Hepatic stellate cell (primary cell): ENCODE results near the gene SGCA.
A peak's percentile ranks its signal among the peaks of the same experiment; 100 is the strongest.

Source experiments
- DNase-seq: peaks from one replicate; pipeline ENCODE4 v3.0.0; 2011; ENCODE audit warnings: low spot score

The SGCA gene

GRCh38 chr17:50209472-50210239 lies 43.9 kb downstream of the SGCA start:
- DNase-seq, result peak; percentile 94

DNA sequence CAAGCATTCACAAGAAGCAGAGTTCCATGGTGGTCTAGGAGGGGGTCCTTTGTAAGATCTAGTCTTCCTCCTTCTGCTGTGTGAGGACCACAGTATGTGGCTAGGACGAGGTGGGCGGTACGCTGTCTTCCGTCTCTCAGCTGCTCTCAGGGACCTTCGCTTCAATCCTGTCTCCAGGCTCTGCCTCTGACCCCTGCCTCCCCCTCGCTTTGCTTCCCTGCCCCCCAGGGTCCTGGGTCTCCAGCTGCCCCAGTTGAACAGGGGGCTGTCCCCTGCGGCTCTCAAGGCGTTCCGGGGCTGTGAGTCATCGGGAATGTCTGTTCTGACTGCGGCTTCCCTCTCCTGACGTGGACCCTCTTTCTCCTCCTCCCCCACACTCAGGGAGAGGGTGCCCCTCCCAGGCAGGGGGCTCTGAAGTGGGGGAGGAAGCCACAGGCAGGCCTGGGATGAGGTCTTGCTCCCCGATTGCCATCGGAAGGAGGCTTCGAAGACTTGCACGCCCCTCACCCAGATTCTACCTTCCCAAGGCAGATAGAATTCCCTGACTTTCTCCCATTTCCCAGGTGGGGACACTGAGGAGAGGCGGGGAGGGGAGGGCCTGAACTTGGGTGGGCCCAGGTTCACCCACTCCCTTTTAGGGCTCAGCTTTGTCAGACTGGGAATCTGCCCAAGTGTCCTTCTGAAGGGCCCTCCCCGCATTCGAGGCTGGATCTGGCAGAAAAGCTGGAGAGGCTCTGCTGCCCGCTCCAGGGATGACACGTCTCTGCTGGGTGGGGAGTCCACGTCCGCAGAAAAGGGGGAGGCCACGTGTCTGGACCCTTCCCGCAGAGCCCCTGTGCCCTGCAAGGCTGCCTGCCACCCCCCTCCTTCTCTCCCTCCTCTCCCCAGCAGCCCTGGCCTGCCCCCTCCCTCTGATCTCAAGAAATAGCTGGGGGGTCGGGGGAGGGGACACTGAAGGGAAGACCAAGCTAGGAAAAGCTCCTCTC lies 44.7 kb downstream of the SGCA start:
- peak; percentile 97 for DNase-seq

DNA sequence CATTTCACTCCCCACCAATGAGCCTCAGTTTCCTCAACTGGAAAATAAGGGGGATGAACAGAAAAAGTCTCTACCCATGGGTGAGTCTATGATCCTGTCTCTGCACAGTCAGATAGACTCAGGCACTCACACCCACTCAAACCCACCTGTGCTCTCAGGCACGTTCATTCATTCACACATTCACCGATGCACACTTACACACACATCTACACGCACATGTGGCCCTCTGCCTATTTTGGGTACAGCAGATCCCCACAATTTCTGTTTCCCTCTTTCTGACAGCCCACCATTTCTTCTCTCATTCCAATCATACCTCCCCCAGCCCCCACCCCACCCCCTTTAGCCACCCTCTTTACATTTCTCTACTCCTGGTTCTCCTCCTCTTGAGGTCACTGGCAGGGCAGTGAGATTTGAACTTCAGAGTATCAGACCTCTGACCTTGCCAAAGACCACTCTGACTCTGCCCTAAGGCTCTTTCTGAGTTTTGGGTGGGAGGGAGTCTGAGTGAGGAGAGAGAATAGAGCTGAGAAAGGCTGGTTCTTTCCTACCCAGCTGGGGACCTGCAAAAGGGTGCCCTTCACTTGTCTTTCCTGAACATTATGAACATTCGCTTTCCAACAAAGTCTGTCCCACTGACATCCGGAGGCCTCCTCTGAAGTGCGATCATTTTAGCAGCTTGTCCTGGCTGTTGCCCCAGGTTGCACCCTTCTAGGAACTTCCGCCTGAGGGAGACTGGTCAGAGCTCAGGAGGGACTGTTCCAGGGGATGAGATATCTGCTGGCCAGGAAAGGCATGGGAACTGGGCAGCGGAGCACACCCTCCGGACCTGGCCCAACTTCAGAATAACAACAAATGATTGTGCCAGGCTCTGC lies 45.7 kb downstream of the SGCA start:
- no peak for DNase-seq

GRCh38 chr17:50212121-50212843 lies 46.5 kb downstream of the SGCA start:
- DNase-seq, result no peak

DNA sequence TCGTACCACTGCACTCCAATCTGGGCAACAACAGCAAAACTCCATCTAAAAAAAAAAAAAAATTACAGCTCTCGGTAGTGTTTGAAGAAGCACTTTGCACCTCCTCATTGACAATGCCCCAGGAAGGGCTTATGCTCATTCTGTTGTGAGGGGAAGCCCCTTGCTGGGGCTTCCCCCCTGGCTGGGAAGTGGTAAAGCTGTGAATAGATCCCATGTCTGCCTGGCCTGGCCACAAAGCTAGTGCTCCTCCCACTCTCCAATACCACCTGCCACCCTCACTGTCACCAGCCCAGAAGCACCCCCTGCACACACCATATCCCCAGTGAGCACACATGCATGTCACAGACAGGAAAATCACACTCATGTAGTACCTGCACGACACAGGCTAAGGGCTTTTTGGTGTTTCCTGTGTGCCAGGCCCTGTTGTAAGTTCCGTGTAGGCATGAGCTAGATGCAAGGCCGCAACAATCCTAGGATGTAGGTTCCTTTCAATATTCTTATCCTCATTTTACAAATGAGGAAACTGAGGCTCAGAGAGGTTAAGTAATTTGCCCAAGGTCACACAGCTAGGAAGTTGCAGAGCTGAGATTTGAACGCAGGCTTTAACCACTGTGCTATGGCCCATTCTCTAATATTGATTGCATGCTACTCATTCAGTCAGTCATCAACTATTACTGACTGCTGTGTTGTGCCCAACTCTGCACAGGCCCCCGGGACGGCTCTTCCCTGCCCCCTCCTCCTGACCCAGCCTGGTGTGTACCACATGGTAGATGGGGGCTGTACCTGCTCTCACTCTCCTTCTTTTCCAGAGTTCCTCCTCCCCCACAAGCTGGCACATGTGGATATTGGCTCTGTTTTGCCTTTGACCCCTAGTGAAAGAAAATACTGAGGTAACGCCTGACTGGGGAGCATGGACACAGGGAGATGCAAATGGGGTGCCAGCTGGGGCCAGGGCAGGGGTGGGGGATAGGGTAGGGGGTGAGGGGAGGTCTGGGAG lies 47.5 kb downstream of the SGCA start:
- no peak for DNase-seq

GRCh38 chr17:50214976-50215760 lies 49.4 kb downstream of the SGCA start:
- DNase-seq, result no peak

DNA sequence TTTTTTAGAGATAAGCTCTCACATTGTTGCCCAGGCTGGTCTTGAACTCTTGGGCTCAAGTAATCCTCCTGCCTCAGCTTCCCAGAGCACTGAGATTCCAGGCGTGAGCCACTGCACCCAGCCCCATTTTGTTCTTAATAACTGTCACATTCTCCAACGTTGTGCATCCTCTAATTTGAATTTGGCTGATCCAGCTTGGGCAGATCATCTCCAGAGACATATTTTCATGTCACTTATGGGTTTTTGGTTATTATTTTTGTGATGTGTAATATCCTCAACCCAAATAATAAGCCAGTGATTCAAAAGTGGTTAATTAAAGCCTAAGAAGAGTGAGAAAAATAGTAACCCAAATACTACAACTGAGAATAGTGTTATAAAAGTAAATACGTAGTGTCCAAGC lies 51.8 kb downstream of the SGCA start:
- no peak for DNase-seq

DNA sequence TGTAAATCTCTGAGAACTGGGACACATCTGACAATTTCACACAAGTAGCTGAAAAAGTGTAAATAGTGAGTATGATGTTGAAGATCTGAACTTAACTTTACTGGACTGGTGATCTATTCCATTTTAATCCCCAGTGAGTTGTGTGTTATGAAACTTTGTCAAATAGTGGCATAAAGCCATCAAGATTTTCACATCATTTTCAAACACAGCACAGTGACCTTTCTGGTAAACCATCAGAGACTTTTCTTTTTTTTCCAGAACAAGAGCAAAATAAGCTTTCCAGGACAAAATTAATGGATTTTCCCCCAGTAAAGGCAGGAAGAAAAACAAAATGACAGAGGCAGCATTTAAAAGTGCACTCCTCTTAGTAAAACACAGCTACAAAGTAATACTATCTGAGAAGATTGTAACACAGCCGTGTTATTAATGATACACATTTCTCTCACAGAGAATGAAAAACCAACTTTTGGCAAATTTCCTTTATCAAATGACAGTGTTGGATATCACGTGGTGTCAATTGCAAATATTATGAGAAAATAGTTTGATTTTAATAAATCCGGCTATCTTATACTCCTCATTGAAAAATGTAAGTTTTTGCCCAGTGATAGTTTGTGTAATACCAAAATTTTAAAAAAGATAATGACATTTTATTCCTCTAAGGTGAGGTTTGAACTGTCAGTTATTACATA lies 52.4 kb downstream of the SGCA start:
- DNase-seq, result no peak

- DNase-seq, result no peak
Measured at GRCh38 chr17:50218771-50219315, 53.0 kb downstream of the SGCA start.

DNA sequence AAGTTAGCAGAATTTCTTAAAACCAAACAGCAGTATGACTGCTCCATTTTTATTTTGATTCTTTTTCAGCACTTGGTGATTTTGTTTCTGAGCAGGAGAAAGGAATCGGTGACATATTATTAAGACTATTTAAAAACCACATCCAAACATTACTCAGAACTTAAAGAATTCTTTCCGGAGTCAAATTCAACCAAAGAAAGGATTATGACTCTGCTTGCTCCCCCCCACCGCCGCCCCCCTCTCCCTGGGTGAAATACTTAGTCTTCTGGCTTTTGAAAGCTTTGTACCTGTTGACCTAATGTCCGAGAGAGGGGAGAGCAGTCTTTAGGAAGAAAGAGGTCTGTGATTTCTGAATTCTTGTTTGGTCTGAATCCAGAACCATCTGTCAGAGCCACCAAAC lies 53.5 kb downstream of the SGCA start:
- DNase-seq, result peak; percentile 72

DNA sequence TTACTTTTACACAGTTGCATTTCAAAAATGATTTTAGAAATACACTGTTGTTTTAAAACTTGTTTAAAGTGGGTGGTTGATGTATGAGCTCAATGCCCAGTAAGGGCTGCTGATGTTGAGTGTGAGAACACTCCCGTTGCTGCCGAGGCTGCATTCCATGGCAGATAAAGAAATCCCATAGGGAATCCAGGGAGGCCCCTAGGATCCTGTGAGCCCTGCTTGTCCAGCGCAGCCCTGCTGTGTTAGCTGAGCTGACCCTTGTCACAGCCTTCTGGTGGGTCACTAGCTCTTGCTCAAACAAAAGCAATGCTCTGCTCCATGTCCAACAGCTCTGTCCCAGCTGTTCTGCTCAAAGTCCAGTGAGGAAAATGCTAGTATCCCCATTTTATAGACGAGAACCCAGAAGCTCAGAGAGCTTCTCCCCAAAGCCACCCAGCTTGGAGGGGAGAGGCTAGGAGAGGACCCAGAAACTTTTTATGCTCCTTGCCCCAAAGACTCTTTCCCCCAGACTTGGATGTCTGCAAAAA lies 54.2 kb downstream of the SGCA start:
- peak; percentile 87 for DNase-seq

- DNase-seq, result no peak
Measured at GRCh38 chr17:50220811-50221210, 55.0 kb downstream of the SGCA start.

GRCh38 chr17:50221266-50221863 lies 55.6 kb downstream of the SGCA start:
- no peak for DNase-seq

- no peak for DNase-seq
Measured at GRCh38 chr17:50221864-50222545, 56.2 kb downstream of the SGCA start.

GRCh38 chr17:50222922-50223321 lies 57.1 kb downstream of the SGCA start:
- no peak for DNase-seq
